Panc1 (cell line): ENCODE measurements around the gene C17orf50. TPM values are rescaled to one million over a fixed set of nuclear protein-coding genes. Genes with fewer than 3 reads are reported as not detected.

ENCODE experiments used
- ATAC-seq: fragments of 200-7000 bp; cut with Tn5 transposase; 2 replicates; pipeline ENCODE4 v1.9.1; 2020; ENCODE audit warnings: mild to moderate bottlenecking, moderate library complexity
- BruUV-seq: library from RNA; stranded (reverse); fragments of 400-500 nt; replicated peaks from 2 replicates; lab custom pipeline; 2021; lab: Mats Ljungman, UMichigan
- CTCF ChIA-PET: fragments of 300-600 bp; sonication (Branson Sonifier 250); formaldehyde crosslinking; loops from one replicate; lab custom pipeline; 2022; ENCODE audit warnings: antibody characterized with exemption; lab: Charles Lee
- POLR2A ChIA-PET: fragments of 300-600 bp; sonication (Branson Sonifier 250); formaldehyde crosslinking; loops from one replicate; lab custom pipeline; 2022; ENCODE audit warnings: antibody characterized with exemption; lab: Charles Lee
- DNase-seq: peaks from one replicate; pipeline ENCODE4 v3.0.0-alpha.2; 2010; ENCODE audit warnings: low read depth, low spot score
- H3K27ac ChIP-seq: 2 replicates; pipeline ENCODE4 v1.5.1; 2011; ENCODE audit warnings: mild to moderate bottlenecking, low read length, inconsistent platforms
- H3K27me3 ChIP-seq: fragments of 200-500 bp; sonication (Bioruptor generic); 2 replicates; pipeline ENCODE4 v1.6.0; 2014; ENCODE audit warnings: low read length, inconsistent platforms; ENCODE audit not compliant: control insufficient read depth, insufficient read depth
- H3K36me3 ChIP-seq: fragments of 200-500 bp; sonication (Bioruptor generic); 2 replicates; pipeline ENCODE4 v1.5.1; 2014; ENCODE audit warnings: inconsistent platforms, mild to moderate bottlenecking, low read length, moderate library complexity; ENCODE audit not compliant: control insufficient read depth, insufficient read depth
- H3K4me1 ChIP-seq: 2 replicates; pipeline ENCODE4 v1.5.1; 2011; ENCODE audit warnings: inconsistent platforms, mild to moderate bottlenecking, low read length, moderate library complexity; ENCODE audit not compliant: control insufficient read depth, insufficient read depth
- H3K4me3 ChIP-seq, 2 experiments: 2 replicates each; pipeline ENCODE4 v1.5.1; 2011 to 2012; ENCODE audit warnings: low read depth in 2 of 2, low read length in 2 of 2, mild to moderate bottlenecking in 2 of 2, inconsistent platforms in 1 of 2, moderate library complexity in 1 of 2
- H3K9me3 ChIP-seq: fragments of 200-500 bp; sonication (Bioruptor generic); 2 replicates; pipeline ENCODE4 v1.5.1; 2014; ENCODE audit warnings: low read depth, mild to moderate bottlenecking, inconsistent platforms, low read length, moderate library complexity; ENCODE audit not compliant: control insufficient read depth, insufficient read depth
- CTCF ChIP-seq: fragments of 450-650 bp; IDR thresholded peaks from 2 replicates; pipeline ENCODE4 v1.5.1; 2017; ENCODE audit warnings: mild to moderate bottlenecking
- POLR2AphosphoS5 ChIP-seq: IDR thresholded peaks from 2 replicates; pipeline ENCODE4 v1.6.1; 2012; ENCODE audit warnings: mild to moderate bottlenecking, low read depth, low read length, moderate library complexity
- REST ChIP-seq, 2 experiments: IDR thresholded peaks; 2 replicates each; pipeline ENCODE4 v1.6.1; 2011 to 2012; ENCODE audit warnings: low read depth in 2 of 2, control low read depth in 1 of 2, low read length in 1 of 2, mild to moderate bottlenecking in 1 of 2, moderate library complexity in 1 of 2; ENCODE audit not compliant: insufficient read depth in 1 of 2
- SIN3A ChIP-seq: IDR thresholded peaks from 2 replicates; pipeline ENCODE4 v1.6.1; 2012; ENCODE audit warnings: low read depth, mild to moderate bottlenecking, low read length, moderate library complexity, borderline replicate concordance; ENCODE audit not compliant: insufficient read depth
- TCF7L2 ChIP-seq: IDR thresholded peaks from 2 replicates; pipeline ENCODE4 v1.6.1; 2011; ENCODE audit warnings: mild to moderate bottlenecking, low read depth, low read length, inconsistent platforms
- in situ Hi-C: cut with HindIII; loops from 2 replicates; pipeline ENCODE4 v1.10.0; 2016; ENCODE audit warnings: low sequenced_read_pairs, low pct_unique_long_range_greater_than_20kb
- intact Hi-C: fragments of 100-400 bp; cut with micrococcal nuclease; formaldehyde crosslinking; loops from one replicate; pipeline ENCODE4 v1.10.0; 2022; ENCODE audit not compliant: unreplicated experiment
- total RNA-seq: library from RNA; stranded (reverse); gene quantifications from one replicate; pipeline ENCODE4 v1.2.1, GENCODE V29; 2021; ENCODE audit not compliant: unreplicated experiment

The C17orf50 gene
- total RNA-seq, 1 experiment from 2014 or later = not detected

- CTCF ChIA-PET = no interaction called here
- no peaks in the 10 kb centered on the region for H3K27me3 ChIP-seq
- intact Hi-C loops = no loop called here
- POLR2A ChIA-PET = interaction anchor here (0.6 to 0.7 kb wide), 2 partner anchors 11 to 32 kb away, joined by 3 to 8 read pairs; no protein-coding TSS in a partner anchor
- no TSS peak for BruUV-seq
- H3K9me3 ChIP-seq = no peaks in the 10 kb centered on the region
- no peaks in the 10 kb centered on the region for H3K36me3 ChIP-seq
- H3K27ac ChIP-seq = no peak overlapping the region
- in situ Hi-C loops = no loop called here
- no peak for ATAC-seq
- no peak for TF ChIP-seq REST (IDR thresholded peaks at IDR 0.05; ENCODE audit: insufficient read depth in 1 of 2, low read depth in 2 of 2, low read length in 1 of 2)
- no peak for TF ChIP-seq CTCF
- TF ChIP-seq TCF7L2 = no peak
- TF ChIP-seq POLR2AphosphoS5 = no peak
- no peak for TF ChIP-seq SIN3A
- H3K4me3 ChIP-seq = no peak overlapping the region
- no peak for DNase-seq
- 0 out of 2 replicates have a peak, but pooled peaks cover 7% of the 10 kb centered on the region for H3K4me1 ChIP-seq
Measured at GRCh38 chr17:35775583-35775982, 14.9 kb downstream of the C17orf50 start.

GRCh38 chr17:35778641-35779196 lies 18.0 kb downstream of the C17orf50 start:
- ATAC-seq = no peak
- CTCF ChIA-PET = no interaction called here

More at GRCh38 chr17:35778641-35779196, 18.0 kb downstream of the C17orf50 start:
- POLR2A ChIA-PET = no interaction called here
- Histone ChIP-seq H3K9me3 (no peaks in the 10 kb centered on the region), H3K27me3 (no peaks in the 10 kb centered on the region), H3K4me3 (no peak overlapping the region), H3K27ac (no peak overlapping the region), H3K4me1 (peaks cover 12% of the 10 kb centered on the region), H3K36me3 (no peaks in the 10 kb centered on the region)
- in situ Hi-C loops (no loop called here), intact Hi-C loops (no loop called here)
- DNase-seq = no peak
- BruUV-seq = no TSS peak
- TF ChIP-seq CTCF (no peak), SIN3A (no peak), POLR2AphosphoS5 (no peak), REST (IDR thresholded peaks at IDR 0.05; ENCODE audit: insufficient read depth in 1 of 2, low read depth in 2 of 2, low read length in 1 of 2) (no peak), TCF7L2 (no peak)
